HCT116 (cell line): Measurements from ENCODE around the gene GCK. TPM values are rescaled to one million over a fixed set of nuclear protein-coding genes. Genes with fewer than 3 reads are reported as not detected.

Experiments used
- ATAC-seq: fragments of 200-7000 bp; cut with Tn5 transposase; 2 replicates; pipeline ENCODE4 v1.9.1; 2020; ENCODE audit warnings: mild to moderate bottlenecking, moderate library complexity
- BruUV-seq: library from RNA; stranded (reverse); fragments of 400-500 nt; replicated peaks from 2 replicates; lab custom pipeline; 2021; lab: Mats Ljungman, UMichigan
- CTCF ChIA-PET: fragments of 300-600 bp; sonication (Branson Sonifier 250); formaldehyde crosslinking; loops from one replicate; lab custom pipeline; 2021; ENCODE audit warnings: antibody characterized with exemption; lab: Charles Lee
- POLR2A ChIA-PET: fragments of 300-600, 350-600 bp; sonication (Branson Sonifier 250); formaldehyde crosslinking; loops from one replicate; lab custom pipeline; 2021; ENCODE audit warnings: antibody characterized with exemption; lab: Charles Lee
- RAD21 ChIA-PET, 2 experiments: fragments of 300-600 bp; sonication (Branson Sonifier 250); formaldehyde crosslinking; loops; one replicate each; lab custom pipeline; 2023; ENCODE audit warnings: low total read pairs in 2 of 2; ENCODE audit not compliant: uncharacterized antibody in 2 of 2, unreplicated experiment in 2 of 2, low non-redundant PET in 1 of 2; lab: Charles Lee
- DNase-seq: peaks from one replicate; pipeline ENCODE4 v3.0.0-alpha.2; 2010; ENCODE audit warnings: low read depth, low spot score
- H2AFZ ChIP-seq: fragments of 200-600 bp; shearing (Covaris generic), sonication (generic); 2 replicates; pipeline ENCODE4 v1.6.1; 2017; ENCODE audit warnings: low read depth, mixed run types, mixed read lengths, antibody characterized with exemption, low read length; ENCODE audit not compliant: poor library complexity, severe bottlenecking
- H3K27ac ChIP-seq: 2 replicates; pipeline ENCODE4 v1.5.1; 2012; ENCODE audit warnings: low read depth, low read length
- H3K27me3 ChIP-seq: fragments of 200-600 bp; sonication (generic); 2 replicates; pipeline ENCODE4 v1.6.1; 2016; ENCODE audit warnings: mixed run types, low read length, mixed read lengths; ENCODE audit not compliant: insufficient read depth
- H3K36me3 ChIP-seq, 2 experiments: fragments of 200-500 bp in 1 of 2; fragments of 200-600 bp in 1 of 2; sonication (Bioruptor generic) in 1 of 2; sonication (generic) in 1 of 2; 2 replicates each; pipeline versions ENCODE4 v1.5.1 to v1.6.1; 2014 to 2016; ENCODE audit warnings: low read length in 2 of 2, inconsistent platforms in 1 of 2, mixed read lengths in 1 of 2, mixed run types in 1 of 2; ENCODE audit not compliant: insufficient read depth in 2 of 2, control insufficient read depth in 1 of 2
- H3K4me1 ChIP-seq, 2 experiments: fragments of 200-600 bp in 1 of 2; sonication (generic) in 1 of 2; 2 replicates each; pipeline versions ENCODE4 v1.5.1 to v1.6.1; 2012 to 2017; ENCODE audit warnings: low read length in 2 of 2, inconsistent platforms in 1 of 2, mild to moderate bottlenecking in 1 of 2, mixed read lengths in 1 of 2, mixed run types in 1 of 2, moderate library complexity in 1 of 2; ENCODE audit not compliant: insufficient read depth in 2 of 2, control insufficient read depth in 1 of 2
- H3K4me2 ChIP-seq: fragments of 200-600 bp; sonication (generic); 2 replicates; pipeline ENCODE4 v1.6.1; 2017; ENCODE audit warnings: mixed run types, low read length, mixed read lengths
- H3K4me3 ChIP-seq, 2 experiments: fragments of 200-600 bp in 1 of 2; sonication (generic) in 1 of 2; replicated peaks in 1 of 2; 2 replicates each; pipeline ENCODE4 v1.5.1; 2011 to 2016; ENCODE audit warnings: low read length in 2 of 2, control low read depth in 1 of 2, low read depth in 1 of 2, mild to moderate bottlenecking in 1 of 2, mixed read lengths in 1 of 2, mixed run types in 1 of 2
- H3K79me2 ChIP-seq: fragments of 200-600 bp; sonication (generic); 2 replicates; pipeline ENCODE4 v1.6.1; 2017; ENCODE audit warnings: mild to moderate bottlenecking, mixed run types, low read length, moderate library complexity, mixed read lengths; ENCODE audit not compliant: insufficient read depth
- H3K9ac ChIP-seq: fragments of 200-600 bp; sonication (generic); 2 replicates; pipeline ENCODE4 v1.6.1; 2016; ENCODE audit warnings: low read length, mixed read lengths
- H3K9me2 ChIP-seq: fragments of 200-600 bp; sonication (generic), shearing (Covaris generic); 2 replicates; pipeline ENCODE4 v1.6.1; 2017; ENCODE audit warnings: mixed run types, mild to moderate bottlenecking, moderate library complexity; ENCODE audit not compliant: insufficient read depth
- H3K9me3 ChIP-seq, 2 experiments: fragments of 200-500 bp in 1 of 2; fragments of 200-600 bp in 1 of 2; sonication (Bioruptor generic) in 1 of 2; sonication (generic) in 1 of 2; 2 replicates each; pipeline ENCODE4 v1.6.1; 2014 to 2017; ENCODE audit warnings: low read length in 2 of 2, mixed read lengths in 2 of 2, inconsistent platforms in 1 of 2, low read depth in 1 of 2, mild to moderate bottlenecking in 1 of 2, mixed run types in 1 of 2, moderate library complexity in 1 of 2; ENCODE audit not compliant: control insufficient read depth in 1 of 2, insufficient read depth in 1 of 2
- H4K20me1 ChIP-seq: fragments of 200-600 bp; sonication (generic), shearing (Covaris generic); 2 replicates; pipeline ENCODE4 v1.6.1; 2017; ENCODE audit warnings: mixed run types, mild to moderate bottlenecking, moderate library complexity; ENCODE audit not compliant: insufficient read depth
- CBX3 ChIP-seq: IDR thresholded peaks from 2 replicates; pipeline ENCODE4 v1.6.1; 2012; ENCODE audit warnings: low read depth
- CEBPB ChIP-seq: IDR thresholded peaks from 2 replicates; pipeline ENCODE4 v1.6.1; 2012; ENCODE audit warnings: low read depth
- ELF1 ChIP-seq: IDR thresholded peaks from 2 replicates; pipeline ENCODE4 v1.6.1; 2012; ENCODE audit warnings: low read depth, borderline replicate concordance
- EZH2phosphoT487 ChIP-seq: fragments of 200-600 bp; IDR thresholded peaks from 2 replicates; pipeline ENCODE4 v1.6.1; 2018; ENCODE audit warnings: antibody characterized with exemption, borderline replicate concordance
- MAX ChIP-seq: IDR thresholded peaks from 2 replicates; pipeline ENCODE4 v1.6.1; 2012
- POLR2A ChIP-seq: IDR thresholded peaks from 2 replicates; pipeline ENCODE4 v1.7.0; 2011; ENCODE audit warnings: borderline replicate concordance; ENCODE audit not compliant: insufficient read depth, insufficient read length; ENCODE audit errors: extremely low read depth
- RAD21 ChIP-seq: IDR thresholded peaks from 2 replicates; pipeline ENCODE4 v1.6.1; 2012; ENCODE audit warnings: low read depth, mild to moderate bottlenecking
- REST ChIP-seq: IDR thresholded peaks from 2 replicates; pipeline ENCODE4 v1.6.1; 2012; ENCODE audit warnings: low read depth
- SP1 ChIP-seq: IDR thresholded peaks from 2 replicates; pipeline ENCODE4 v1.6.1; 2012; ENCODE audit warnings: low read depth
- SRF ChIP-seq: IDR thresholded peaks from 2 replicates; pipeline ENCODE4 v1.6.1; 2012; ENCODE audit warnings: low read depth
- TCF7L2 ChIP-seq: IDR thresholded peaks from 2 replicates; pipeline ENCODE4 v1.7.0; 2011; ENCODE audit warnings: borderline replicate concordance, inconsistent platforms; ENCODE audit not compliant: insufficient read depth, insufficient read length; ENCODE audit errors: extremely low read depth
- intact Hi-C: fragments of 100-400 bp; cut with micrococcal nuclease; formaldehyde crosslinking; loops from 2 replicates; pipeline ENCODE4 v1.10.0; 2022
- total RNA-seq: library from RNA; stranded (reverse); gene quantifications from one replicate; pipeline ENCODE4 v1.2.1, GENCODE V29; 2021; ENCODE audit not compliant: unreplicated experiment

The GCK gene
- total RNA-seq, 1 experiment from 2014 or later = 0.34 TPM

- no peak overlapping the region for H3K27ac ChIP-seq
- ChIA-PET CTCF (interaction anchor here (2.4 kb wide), 1 partner anchor 16 kb away, joined by 6 read pairs; no protein-coding TSS in a partner anchor), POLR2A (no interaction called here)
- intact Hi-C loops = no loop called here
- no TSS peak for BruUV-seq
- TF ChIP-seq SRF = no peak
- TF ChIP-seq RAD21 = no peak
- TF ChIP-seq ELF1 = no peak
- TF ChIP-seq, all 23 proteins: peak for 0
- no peak for ATAC-seq
- Histone ChIP-seq H3K4me3 (no peak overlapping the region), H2AFZ (no peak overlapping the region), H3K4me1 (no peaks in the 10 kb centered on the region), H3K79me2 (no peaks in the 10 kb centered on the region), H3K9me3 (no peaks in the 10 kb centered on the region), H4K20me1 (no peaks in the 10 kb centered on the region), H3K36me3 (no peaks in the 10 kb centered on the region), H3K9me2 (no peaks in the 10 kb centered on the region), H3K4me2 (no peak overlapping the region), H3K27me3 (no peaks in the 10 kb centered on the region), H3K9ac (no peak overlapping the region)
- RAD21 ChIA-PET = interaction anchor here in 1 of 2 experiments (0.6 kb wide), 1 partner anchor 237 kb away, joined by 3 read pairs; no protein-coding TSS in a partner anchor
- DNase-seq = no peak
Observed at GRCh38 chr7:44224080-44224973, 35.1 kb upstream of the GCK start.

- Histone ChIP-seq H2AFZ (no peak overlapping the region), H3K27me3 (no peaks in the 10 kb centered on the region), H3K27ac (no peak overlapping the region), H3K9me3 (no peaks in the 10 kb centered on the region), H3K79me2 (no peaks in the 10 kb centered on the region), H3K4me3 (no peak overlapping the region), H3K9me2 (no peaks in the 10 kb centered on the region), H3K36me3 (no peaks in the 10 kb centered on the region), H4K20me1 (no peaks in the 10 kb centered on the region), H3K4me1 (no peaks in the 10 kb centered on the region), H3K4me2 (no peak overlapping the region), H3K9ac (no peak overlapping the region)
- CTCF ChIA-PET = interaction anchor here (2.4 kb wide), 1 partner anchor 17 kb away, joined by 6 read pairs; no protein-coding TSS in a partner anchor
- intact Hi-C loops = no loop called here
- no peak for DNase-seq
- RAD21 ChIA-PET = interaction anchor here in 1 of 2 experiments (0.6 kb wide), 1 partner anchor 237 kb away, joined by 3 read pairs; no protein-coding TSS in a partner anchor
- POLR2A ChIA-PET = no interaction called here
- BruUV-seq = no TSS peak
- ATAC-seq = no peak
- TF ChIP-seq TCF7L2 (no peak), POLR2A (no peak), MAX (no peak), ELF1 (no peak), CBX3 (no peak), REST (no peak), SP1 (no peak), EZH2phosphoT487 (no peak), CEBPB (no peak)
Observed at GRCh38 chr7:44223362-44224079, 34.3 kb upstream of the GCK start.
